ENCODE measurements around the gene SPAG17.

- TF ChIP-seq CTCF (conservative IDR thresholded peaks at IDR 0.05; ENCODE audit: low read depth, low read length), result peak; percentile 90
- no peak for TF ChIP-seq EZH2phosphoT487 (IDR thresholded peaks at IDR 0.05; ENCODE audit: borderline replicate concordance, low read length)
Measured at GRCh38 chr1:118151312-118151937, 33.6 kb downstream of the SPAG17 start.
